Body of pancreas (tissue), 4 donors: ENCODE data around the gene SLC25A21. TPM values are rescaled to one million over a fixed set of nuclear protein-coding genes. Genes with fewer than 3 reads are reported as not detected.
A peak's percentile ranks its signal among the peaks of the same experiment; 100 is the strongest.

Experiments
- ATAC-seq: fragments of 150-250 bp; one replicate; pipeline ENCODE4 v1.9.1; 2016
- DNase-seq, 4 donors: peaks; one replicate each; pipeline ENCODE4 v3.0.0-alpha.2; 2019
- H3K27ac ChIP-seq, 4 donors: fragments of 200-600 bp; sonication (generic); 1 replicate in 3 of 4; 2 replicates in 1 of 4; pipeline versions ENCODE4 v1.5.1 to v1.6.1; 2016 to 2019; ENCODE audit warnings: mild to moderate bottlenecking in 1 of 4, mixed read lengths in 1 of 4, moderate library complexity in 1 of 4
- H3K27me3 ChIP-seq, 2 donors: fragments of 200-600 bp; sonication (generic); one replicate each; pipeline ENCODE4 v1.6.0; 2016; ENCODE audit warnings: mild to moderate bottlenecking in 1 of 2
- H3K36me3 ChIP-seq, 2 donors: fragments of 200-600 bp; sonication (generic); replicated peaks in 1 of 2; 2 replicates each; pipeline ENCODE4 v1.5.1; 2016; ENCODE audit warnings: low read depth in 2 of 2; ENCODE audit not compliant: insufficient read depth in 1 of 2
- H3K4me1 ChIP-seq: fragments of 200-600 bp; sonication (generic); one replicate; pipeline ENCODE4 v1.6.0; 2016
- H3K4me3 ChIP-seq, 2 donors: fragments of 200-600 bp; sonication (generic); 1 replicate in 1 of 2; 2 replicates in 1 of 2; pipeline ENCODE4 v1.5.1; 2016 to 2019
- H3K9me3 ChIP-seq, 3 donors: fragments of 200-600 bp; sonication (generic); 1 replicate in 2 of 3; 2 replicates in 1 of 3; pipeline ENCODE4 v1.5.1; 2016
- CTCF ChIP-seq, 7 experiments: fragments of 450-650 bp in 4 of 7; fragments of 200-600 bp in 3 of 7; sonication (generic) in 3 of 7; IDR thresholded peaks; one replicate each; pipeline ENCODE4 v1.5.1; 2016 to 2019; ENCODE audit warnings: antibody characterized with exemption in 7 of 7
- POLR2A ChIP-seq, 3 donors: fragments of 450-650 bp; IDR thresholded peaks; one replicate each; pipeline ENCODE4 v1.6.1; 2016; ENCODE audit warnings: antibody characterized with exemption in 3 of 3, mild to moderate bottlenecking in 2 of 3
- WGBS, 2 donors: methylation state at CpG; one replicate each; pipeline ENCODE4 v1.1.5; 2017; 5-methylcytosine and 5-hydroxymethylcytosine counted together
- intact Hi-C: fragments of 100-400 bp; cut with DNase I; formaldehyde crosslinking; loops from one replicate; pipeline ENCODE4 v1.15.1; 2023
- total RNA-seq, 2 donors: library from RNA; depleted of rRNA; stranded (reverse); fragments of >200 nt; gene quantifications; one replicate each; pipeline ENCODE4 v1.1.0, GENCODE V29; 2016

Gene SLC25A21
- total RNA-seq, 2 donors from 2014 or later, result not detected

DNA sequence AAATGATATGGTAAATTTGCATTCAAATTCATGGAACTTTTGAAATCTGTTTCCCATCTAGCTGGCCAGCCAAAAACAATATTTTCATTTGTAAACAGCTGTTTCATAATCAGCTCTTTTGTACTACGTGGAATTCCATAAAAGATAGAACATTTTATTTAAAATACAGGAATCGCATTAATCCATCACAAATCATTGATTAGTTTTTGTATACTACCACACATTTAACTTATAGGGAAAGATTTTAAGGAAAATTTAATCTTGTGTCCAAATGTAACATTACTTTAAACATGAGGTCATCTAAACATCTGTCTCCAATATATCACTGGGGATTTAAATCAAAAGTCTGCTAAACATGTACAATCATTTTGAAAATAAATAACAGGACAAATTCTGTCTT is 33.5 kb downstream of the SLC25A21 start:
- Histone ChIP-seq H3K4me1 (peaks cover 8% of the 10 kb centered on the region), H3K27me3 (no peaks in the 10 kb centered on the region), H3K27ac (no peak overlapping the region), H3K9me3 (no peaks in the 10 kb centered on the region), H3K4me3 (no peak overlapping the region), H3K36me3 (no peaks in the 10 kb centered on the region)
- DNase-seq (no peak), ATAC-seq (no peak)
- 53 to 59% methylated on average over 2 of the region's 2 CpGs for WGBS, 2 donors
- intact Hi-C loops, result no loop called here
- TF ChIP-seq POLR2A (IDR thresholded peaks at IDR 0.05), result no peak
- TF ChIP-seq CTCF (IDR thresholded peaks at IDR 0.05), result no peak

- no peak for DNase-seq
- no peaks in the 10 kb centered on the region for H3K9me3 ChIP-seq
- no peak for ATAC-seq
- H3K4me1 ChIP-seq, result no peaks in the 10 kb centered on the region
- H3K4me3 ChIP-seq, result no peak overlapping the region
- intact Hi-C loops, result no loop called here
- TF ChIP-seq POLR2A (IDR thresholded peaks at IDR 0.05) (no peak), CTCF (IDR thresholded peaks at IDR 0.05) (no peak)
- no peaks in the 10 kb centered on the region for H3K27me3 ChIP-seq
- WGBS, 2 donors, result 62 to 69% methylated on average over 3 of the region's 3 CpGs
- H3K36me3 ChIP-seq, result no peaks in the 10 kb centered on the region
- H3K27ac ChIP-seq, result no peak overlapping the region
These were observed 39.0 kb downstream of the SLC25A21 start for GRCh38 chr14:37133284-37133913.

- no peak for DNase-seq
- TF ChIP-seq POLR2A (IDR thresholded peaks at IDR 0.05), result no peak
- TF ChIP-seq CTCF (IDR thresholded peaks at IDR 0.05), result no peak
- 38 to 43% methylated on average over 2 of the region's 2 CpGs for WGBS, 2 donors
- Histone ChIP-seq H3K36me3 (no peaks in the 10 kb centered on the region), H3K27ac (no peak overlapping the region), H3K27me3 (no peaks in the 10 kb centered on the region), H3K4me3 (no peak overlapping the region), H3K9me3 (no peaks in the 10 kb centered on the region), H3K4me1 (no peaks in the 10 kb centered on the region)
- ATAC-seq, result no peak
- intact Hi-C loops, result no loop called here
These were observed 41.2 kb downstream of the SLC25A21 start for GRCh38 chr14:37131205-37131604.

- H3K27me3 ChIP-seq, result no peaks in the 10 kb centered on the region
- no peaks in the 10 kb centered on the region for H3K9me3 ChIP-seq
- ATAC-seq (no peak), DNase-seq (no peak)
- no peak for TF ChIP-seq POLR2A (IDR thresholded peaks at IDR 0.05)
- no peak for TF ChIP-seq CTCF (IDR thresholded peaks at IDR 0.05)
- H3K36me3 ChIP-seq, result no peaks in the 10 kb centered on the region
- no peak overlapping the region for H3K4me3 ChIP-seq
- 71 to 80% methylated on average over 7 of the region's 7 CpGs for WGBS, 2 donors
- intact Hi-C loops, result no loop called here
- H3K4me1 ChIP-seq, result no peaks in the 10 kb centered on the region
- H3K27ac ChIP-seq, result no peak overlapping the region
These were observed 43.4 kb downstream of the SLC25A21 start for GRCh38 chr14:37129047-37129446.

DNA sequence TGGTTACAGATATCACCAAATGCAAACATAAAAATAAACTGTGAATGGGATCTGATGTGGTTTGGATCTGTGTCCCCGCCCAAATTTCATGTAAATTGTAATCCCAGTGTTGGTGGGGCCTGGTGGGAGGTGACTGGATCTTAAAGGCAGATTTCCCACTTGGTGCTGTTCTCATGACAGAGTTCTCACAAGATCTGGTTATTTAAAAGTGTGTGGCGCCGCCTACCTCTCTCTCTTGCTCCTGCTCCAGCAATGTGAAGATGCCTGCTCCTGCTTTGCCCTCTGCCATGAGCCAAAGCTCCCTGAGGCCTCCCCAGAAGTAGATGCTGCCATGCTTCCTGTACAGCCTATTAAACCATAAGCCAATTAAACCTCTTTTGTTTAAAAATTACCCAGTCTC is 47.8 kb downstream of the SLC25A21 start:
- TF ChIP-seq CTCF (IDR thresholded peaks at IDR 0.05), result no peak
- no peak for TF ChIP-seq POLR2A (IDR thresholded peaks at IDR 0.05)
- Histone ChIP-seq H3K9me3 (no peaks in the 10 kb centered on the region), H3K27me3 (no peaks in the 10 kb centered on the region), H3K4me1 (no peaks in the 10 kb centered on the region), H3K27ac (no peak overlapping the region), H3K4me3 (no peak overlapping the region), H3K36me3 (no peaks in the 10 kb centered on the region)
- intact Hi-C loops, result no loop called here
- ATAC-seq (no peak), DNase-seq (peak in 1 of 4 donors; percentile 19)
- 75 to 79% methylated on average over 3 of the region's 3 CpGs for WGBS, 2 donors
